Measurements from ENCODE around the gene ZFPM1.

Gene ZFPM1

GRCh38 chr16:88454523-88454947 is 1.5 kb downstream of the ZFPM1 start:
- Histone ChIP-seq H3K27ac (ENCODE audit: low read depth, low read length) (no peak overlapping the region), H3K4me3 (ENCODE audit: low read depth in 1 of 5, low read length in 5 of 5) (peak overlapping the region; percentile 62 to 71 (median 66)), H3K4me1 (ENCODE audit: control insufficient read depth in 5 of 5, insufficient read depth in 5 of 5, low read length in 5 of 5) (peaks cover 0 to 43% (median 36%) of the 10 kb centered on the region in 5 donors), H3K9me3 (ENCODE audit: control insufficient read depth in 5 of 5, low read length in 5 of 5) (no peaks in the 10 kb centered on the region), H3K27me3 (ENCODE audit: control insufficient read depth in 5 of 5, insufficient read depth in 4 of 5, low read length in 5 of 5) (peaks cover 11 to 18% (median 13%) of the 10 kb centered on the region in 5 donors), H3K9ac (ENCODE audit: low read length in 5 of 5) (peak overlapping the region in 4 of 5 donors; percentile 14 to 71 (median 61)), H3K36me3 (ENCODE audit: control insufficient read depth in 5 of 5, insufficient read depth in 5 of 5, low read length in 5 of 5) (no peaks in the 10 kb centered on the region)

DNA sequence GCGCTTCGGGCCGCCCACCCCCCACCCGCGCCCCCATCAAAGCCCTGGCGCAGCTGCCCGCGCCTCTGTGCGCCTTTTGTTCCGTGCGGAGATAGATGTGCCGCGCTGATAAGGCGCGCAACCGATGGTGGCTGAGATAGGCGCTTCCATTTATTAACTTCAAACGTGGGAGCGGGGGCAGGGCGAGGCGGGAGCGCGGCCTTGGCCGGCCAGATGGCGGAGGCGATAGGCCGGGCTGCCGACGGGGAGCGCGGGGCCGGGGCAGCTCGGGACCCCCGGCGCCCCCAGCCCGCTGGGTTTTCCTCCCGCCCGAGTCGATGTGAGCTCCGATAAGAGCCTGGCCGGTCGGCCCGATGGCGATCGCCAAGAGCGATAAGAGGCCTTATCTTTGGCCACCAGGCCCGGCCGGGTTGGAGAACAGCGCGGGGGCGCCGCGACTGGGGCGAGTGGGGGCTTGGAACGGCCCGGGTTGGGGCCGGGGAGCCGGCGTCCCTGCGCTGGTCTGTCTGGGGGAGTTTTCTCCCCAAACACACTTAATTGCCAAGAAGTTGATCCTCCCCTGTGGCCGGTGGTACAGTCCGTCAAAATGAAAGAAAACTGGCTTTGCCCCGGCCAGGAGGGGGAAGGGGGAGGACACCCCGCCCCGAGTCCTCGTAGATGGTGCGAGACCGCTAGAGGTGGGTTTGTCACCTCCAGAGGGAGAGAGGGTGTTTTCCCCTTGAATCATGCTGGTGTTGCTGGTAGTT is 2.7 kb downstream of the ZFPM1 start:
- no peaks in the 10 kb centered on the region for H3K36me3 ChIP-seq (ENCODE audit: control insufficient read depth in 5 of 5, insufficient read depth in 5 of 5, low read length in 5 of 5)
- peaks cover 11 to 22% (median 13%) of the 10 kb centered on the region in 5 donors for H3K27me3 ChIP-seq (ENCODE audit: control insufficient read depth in 5 of 5, insufficient read depth in 4 of 5, low read length in 5 of 5)
- H3K4me1 ChIP-seq (ENCODE audit: control insufficient read depth in 5 of 5, insufficient read depth in 5 of 5, low read length in 5 of 5) = peaks cover 0 to 41% (median 35%) of the 10 kb centered on the region in 5 donors
- no peak overlapping the region for H3K27ac ChIP-seq (ENCODE audit: low read depth, low read length)
- H3K9ac ChIP-seq (ENCODE audit: low read length in 5 of 5) = peak overlapping the region in 3 of 5 donors; percentile 52 to 65 (median 55)
- no peaks in the 10 kb centered on the region for H3K9me3 ChIP-seq (ENCODE audit: control insufficient read depth in 5 of 5, low read length in 5 of 5)
- peak overlapping the region; percentile 22 to 70 (median 62) for H3K4me3 ChIP-seq (ENCODE audit: low read depth in 1 of 5, low read length in 5 of 5)

- peaks cover 11 to 25% (median 13%) of the 10 kb centered on the region in 5 donors for H3K27me3 ChIP-seq (ENCODE audit: control insufficient read depth in 5 of 5, insufficient read depth in 4 of 5, low read length in 5 of 5)
- no peaks in the 10 kb centered on the region for H3K36me3 ChIP-seq (ENCODE audit: control insufficient read depth in 5 of 5, insufficient read depth in 5 of 5, low read length in 5 of 5)
- peak overlapping the region; percentile 22 to 70 (median 62) for H3K4me3 ChIP-seq (ENCODE audit: low read depth in 1 of 5, low read length in 5 of 5)
- H3K9me3 ChIP-seq (ENCODE audit: control insufficient read depth in 5 of 5, low read length in 5 of 5) = no peaks in the 10 kb centered on the region
- H3K4me1 ChIP-seq (ENCODE audit: control insufficient read depth in 5 of 5, insufficient read depth in 5 of 5, low read length in 5 of 5) = peaks cover 0 to 40% (median 37%) of the 10 kb centered on the region in 5 donors
- peak overlapping the region in 3 of 5 donors; percentile 52 to 65 (median 55) for H3K9ac ChIP-seq (ENCODE audit: low read length in 5 of 5)
- H3K27ac ChIP-seq (ENCODE audit: low read depth, low read length) = no peak overlapping the region
Observed at GRCh38 chr16:88456356-88457292, 3.5 kb downstream of the ZFPM1 start.

GRCh38 chr16:88458039-88458772 is 5.1 kb downstream of the ZFPM1 start:
- Histone ChIP-seq H3K27me3 (ENCODE audit: control insufficient read depth in 5 of 5, insufficient read depth in 4 of 5, low read length in 5 of 5) (peaks cover 11 to 31% (median 13%) of the 10 kb centered on the region in 5 donors), H3K27ac (ENCODE audit: low read depth, low read length) (no peak overlapping the region), H3K4me1 (ENCODE audit: control insufficient read depth in 5 of 5, insufficient read depth in 5 of 5, low read length in 5 of 5) (peaks cover 0 to 35% (median 31%) of the 10 kb centered on the region in 5 donors), H3K36me3 (ENCODE audit: control insufficient read depth in 5 of 5, insufficient read depth in 5 of 5, low read length in 5 of 5) (no peaks in the 10 kb centered on the region), H3K9me3 (ENCODE audit: control insufficient read depth in 5 of 5, low read length in 5 of 5) (no peaks in the 10 kb centered on the region), H3K9ac (ENCODE audit: low read length in 5 of 5) (no peak overlapping the region), H3K4me3 (ENCODE audit: low read depth in 1 of 5, low read length in 5 of 5) (no peak overlapping the region)

DNA sequence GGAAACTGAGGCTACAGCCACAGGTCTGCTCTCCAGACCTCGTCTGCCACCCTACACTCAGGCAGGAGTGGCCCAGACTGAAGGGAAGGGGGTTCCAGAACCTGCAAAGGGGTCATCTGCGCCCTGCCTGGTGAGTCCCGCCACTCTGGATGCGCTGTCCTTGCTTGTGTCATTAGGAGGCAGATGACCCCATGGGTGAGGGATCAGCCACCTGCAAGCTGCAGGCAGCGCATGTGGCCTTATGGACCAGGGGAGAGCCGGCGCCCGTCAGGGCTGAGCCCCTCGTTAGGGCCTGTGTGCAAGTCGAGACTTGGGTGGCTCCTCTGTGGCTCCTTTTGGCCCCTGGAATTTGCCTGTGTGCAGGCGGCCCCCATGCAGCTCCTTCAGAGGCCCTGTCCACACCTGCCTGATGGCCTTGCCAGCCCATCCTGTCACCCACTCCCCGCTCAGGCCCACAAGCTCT is 5.7 kb downstream of the ZFPM1 start:
- Histone ChIP-seq H3K36me3 (ENCODE audit: control insufficient read depth in 5 of 5, insufficient read depth in 5 of 5, low read length in 5 of 5) (no peaks in the 10 kb centered on the region), H3K27ac (ENCODE audit: low read depth, low read length) (no peak overlapping the region), H3K9me3 (ENCODE audit: control insufficient read depth in 5 of 5, low read length in 5 of 5) (no peaks in the 10 kb centered on the region), H3K27me3 (ENCODE audit: control insufficient read depth in 5 of 5, insufficient read depth in 4 of 5, low read length in 5 of 5) (peaks cover 11 to 31% (median 13%) of the 10 kb centered on the region in 5 donors), H3K4me1 (ENCODE audit: control insufficient read depth in 5 of 5, insufficient read depth in 5 of 5, low read length in 5 of 5) (peaks cover 0 to 35% (median 30%) of the 10 kb centered on the region in 5 donors), H3K9ac (ENCODE audit: low read length in 5 of 5) (no peak overlapping the region), H3K4me3 (ENCODE audit: low read depth in 1 of 5, low read length in 5 of 5) (no peak overlapping the region)

GRCh38 chr16:88459366-88460073 is 6.4 kb downstream of the ZFPM1 start:
- Histone ChIP-seq H3K27me3 (ENCODE audit: control insufficient read depth in 5 of 5, insufficient read depth in 4 of 5, low read length in 5 of 5) (peaks cover 8 to 30% (median 13%) of the 10 kb centered on the region in 5 donors), H3K4me1 (ENCODE audit: control insufficient read depth in 5 of 5, insufficient read depth in 5 of 5, low read length in 5 of 5) (peaks cover 0 to 28% (median 23%) of the 10 kb centered on the region in 5 donors), H3K27ac (ENCODE audit: low read depth, low read length) (no peak overlapping the region), H3K9ac (ENCODE audit: low read length in 5 of 5) (no peak overlapping the region), H3K9me3 (ENCODE audit: control insufficient read depth in 5 of 5, low read length in 5 of 5) (no peaks in the 10 kb centered on the region), H3K36me3 (ENCODE audit: control insufficient read depth in 5 of 5, insufficient read depth in 5 of 5, low read length in 5 of 5) (no peaks in the 10 kb centered on the region), H3K4me3 (ENCODE audit: low read depth in 1 of 5, low read length in 5 of 5) (no peak overlapping the region)

- H3K9ac ChIP-seq (ENCODE audit: low read length in 5 of 5) = no peak overlapping the region
- H3K4me3 ChIP-seq (ENCODE audit: low read depth in 1 of 5, low read length in 5 of 5) = no peak overlapping the region
- H3K27me3 ChIP-seq (ENCODE audit: control insufficient read depth in 5 of 5, insufficient read depth in 4 of 5, low read length in 5 of 5) = peaks cover 8 to 26% (median 10%) of the 10 kb centered on the region in 5 donors
- peaks cover 0 to 20% (median 12%) of the 10 kb centered on the region in 5 donors for H3K4me1 ChIP-seq (ENCODE audit: control insufficient read depth in 5 of 5, insufficient read depth in 5 of 5, low read length in 5 of 5)
- no peaks in the 10 kb centered on the region for H3K36me3 ChIP-seq (ENCODE audit: control insufficient read depth in 5 of 5, insufficient read depth in 5 of 5, low read length in 5 of 5)
- H3K9me3 ChIP-seq (ENCODE audit: control insufficient read depth in 5 of 5, low read length in 5 of 5) = no peaks in the 10 kb centered on the region
- no peak overlapping the region for H3K27ac ChIP-seq (ENCODE audit: low read depth, low read length)
Observed at GRCh38 chr16:88460496-88461330, 7.6 kb downstream of the ZFPM1 start.

GRCh38 chr16:88461331-88462269 is 8.5 kb downstream of the ZFPM1 start:
- Histone ChIP-seq H3K9me3 (ENCODE audit: control insufficient read depth in 5 of 5, low read length in 5 of 5) (no peaks in the 10 kb centered on the region), H3K27ac (ENCODE audit: low read depth, low read length) (no peak overlapping the region), H3K36me3 (ENCODE audit: control insufficient read depth in 5 of 5, insufficient read depth in 5 of 5, low read length in 5 of 5) (no peaks in the 10 kb centered on the region), H3K27me3 (ENCODE audit: control insufficient read depth in 5 of 5, insufficient read depth in 4 of 5, low read length in 5 of 5) (peaks cover 2 to 21% (median 4%) of the 10 kb centered on the region in 5 donors), H3K9ac (ENCODE audit: low read length in 5 of 5) (no peak overlapping the region), H3K4me3 (ENCODE audit: low read depth in 1 of 5, low read length in 5 of 5) (no peak overlapping the region), H3K4me1 (ENCODE audit: control insufficient read depth in 5 of 5, insufficient read depth in 5 of 5, low read length in 5 of 5) (peaks cover 0 to 15% (median 4%) of the 10 kb centered on the region in 5 donors)

Measured in subcutaneous abdominal adipose tissue (tissue), 5 donors.